ENCODE measurements around the gene MRPS18B.
A peak's percentile ranks its signal among the peaks of the same experiment; 100 is the strongest.

MRPS18B gene

DNA sequence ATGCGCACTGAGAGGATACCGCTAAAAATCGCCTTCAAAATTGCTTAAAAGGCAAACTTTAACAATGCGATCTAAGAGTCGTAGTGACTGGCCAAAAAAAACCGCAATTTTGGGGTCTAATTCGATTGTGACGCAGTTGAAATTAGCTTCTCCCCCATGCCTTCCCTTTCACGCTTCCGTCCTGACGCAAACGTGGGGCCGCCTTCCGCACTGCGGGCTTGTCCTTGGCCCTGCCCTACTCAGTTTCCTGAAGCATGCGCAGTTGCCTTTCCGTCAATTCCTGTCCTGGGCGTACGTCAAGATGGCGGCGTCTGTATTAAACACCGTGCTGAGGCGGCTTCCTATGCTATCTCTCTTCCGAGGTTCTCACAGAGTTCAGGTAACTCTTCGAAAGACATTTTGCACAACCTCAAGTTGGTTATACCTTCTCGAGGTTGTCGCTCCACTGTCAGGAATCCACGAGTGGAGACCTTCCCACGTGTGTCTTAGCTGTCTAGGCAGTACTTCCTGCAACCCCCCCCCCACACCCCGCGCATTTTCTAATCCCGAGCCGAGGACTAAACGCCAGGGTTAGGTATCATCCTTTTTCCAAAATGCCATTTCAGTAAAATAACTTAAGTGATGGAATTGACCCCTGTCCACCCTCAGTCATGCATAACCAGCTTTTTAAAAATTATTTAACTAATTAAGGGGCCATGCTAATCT is at the start of gene MRPS18B:
MRPS18B (plus strand) TSS at position 276 of the 705 bp plus-strand sequence; CDS start at position 302, 26 bp downstream.
- peak; percentile 95 for DNase-seq (ENCODE audit: low spot score)

DNA sequence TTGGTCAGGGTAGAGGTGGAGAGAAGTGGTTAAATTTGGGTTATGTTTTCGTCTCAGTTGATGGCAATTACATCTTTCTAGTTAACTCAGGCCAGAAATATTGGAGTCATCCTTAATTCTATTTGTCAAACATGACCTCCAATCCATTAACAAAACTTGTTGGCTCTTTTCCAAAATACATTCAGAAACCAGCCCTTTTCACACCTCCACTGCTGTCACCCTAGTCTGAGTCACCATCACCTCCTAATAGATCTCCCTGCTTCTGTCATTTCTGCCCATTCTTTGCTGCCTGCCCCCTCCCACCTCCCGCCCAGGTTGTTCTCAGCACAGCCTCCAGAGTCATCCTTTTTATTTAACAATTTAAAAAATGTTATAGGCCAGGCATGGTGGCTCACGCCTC is 49.4 kb upstream of the MRPS18B start:
- DNase-seq (ENCODE audit: low spot score): no peak

DNA sequence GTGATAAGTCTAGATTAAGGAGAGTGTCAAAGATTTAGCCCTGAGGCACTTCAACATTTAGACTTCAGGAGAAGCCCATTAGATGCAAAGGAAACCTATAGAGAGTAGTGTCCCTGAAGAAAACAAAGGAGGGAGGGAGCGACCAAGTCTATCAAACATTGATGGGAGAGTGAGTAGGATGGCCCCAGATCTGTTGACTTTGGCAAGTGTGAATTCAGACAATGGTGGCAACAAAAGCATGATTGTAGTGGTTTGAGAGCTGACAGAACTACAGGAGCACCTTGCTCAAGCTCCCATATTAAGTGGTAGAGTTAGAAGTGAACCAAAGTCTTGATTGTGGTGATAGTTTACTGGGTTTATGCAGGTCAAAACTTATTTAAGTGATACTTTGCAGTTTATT is 47.4 kb upstream of the MRPS18B start:
- DNase-seq (ENCODE audit: low spot score): no peak

DNA sequence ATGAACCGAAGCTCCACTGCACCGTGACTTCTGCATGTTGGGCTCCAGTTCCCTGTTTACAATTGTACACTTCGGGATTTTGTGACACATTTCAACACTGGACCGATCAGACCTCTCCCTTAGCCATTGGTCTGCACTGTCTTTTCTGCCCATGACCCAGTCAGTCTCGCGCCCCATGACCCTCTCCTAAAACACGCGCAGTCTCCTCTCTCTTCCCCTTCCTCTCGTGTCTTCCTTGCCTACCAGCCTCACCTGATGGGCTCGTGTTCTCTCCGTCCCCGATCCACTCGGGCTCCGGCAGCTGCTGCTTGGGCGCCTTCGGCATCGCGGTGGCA is 46.9 kb upstream of the MRPS18B start:
- DNase-seq (ENCODE audit: low spot score): no peak

DNA sequence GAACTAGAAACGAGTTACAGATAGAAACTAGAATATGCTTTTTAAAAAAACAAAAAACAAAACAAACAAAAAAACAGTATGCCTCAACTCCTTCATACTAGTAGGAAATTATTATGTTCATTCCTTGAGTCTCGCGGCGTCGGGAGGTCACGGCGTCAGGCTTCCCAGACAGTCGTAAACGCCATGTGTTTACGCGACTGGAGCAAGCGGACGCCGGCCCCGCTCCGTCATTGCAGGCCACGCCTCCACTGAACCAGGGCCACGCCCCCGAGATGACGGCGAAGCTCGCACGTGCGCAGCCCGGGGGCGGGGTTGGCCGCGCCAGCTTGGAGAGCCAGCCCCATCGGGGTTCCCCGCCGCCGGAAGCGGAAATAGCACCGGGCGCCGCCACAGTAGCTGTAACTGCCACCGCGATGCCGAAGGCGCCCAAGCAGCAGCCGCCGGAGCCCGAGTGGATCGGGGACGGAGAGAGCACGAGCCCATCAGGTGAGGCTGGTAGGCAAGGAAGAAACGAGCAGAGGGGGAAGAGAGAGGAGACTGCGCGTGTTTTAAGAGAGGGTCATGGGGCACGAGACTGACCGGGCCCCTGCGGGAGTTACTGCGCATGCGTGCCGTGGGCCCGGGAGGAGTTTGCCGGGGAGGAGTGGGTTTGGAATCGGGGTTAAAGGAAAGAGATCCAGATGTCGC is 46.4 kb upstream of the MRPS18B start, which contains the start of gene ABCF1:
ABCF1 (plus strand) TSS at position 368 of the 687 bp plus-strand sequence; CDS start at position 414, 46 bp downstream.
- DNase-seq (ENCODE audit: low spot score): peak; percentile 100

DNA sequence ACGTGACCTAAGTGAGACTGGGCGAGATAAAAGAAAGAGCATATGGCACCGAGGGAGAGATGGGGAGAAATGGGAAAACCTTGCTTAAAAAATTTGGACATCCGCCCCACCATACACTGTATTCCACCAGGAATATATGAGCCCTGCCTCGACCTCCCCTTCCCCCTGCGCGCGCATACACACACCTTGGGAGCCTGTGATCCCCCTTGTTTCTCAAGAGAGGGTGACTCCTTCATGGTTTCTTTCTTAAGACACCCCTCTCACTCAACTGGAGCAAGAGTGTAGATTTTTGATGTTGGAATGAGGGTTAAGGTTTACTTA is 45.9 kb upstream of the MRPS18B start:
- no peak for DNase-seq (ENCODE audit: low spot score)

DNA sequence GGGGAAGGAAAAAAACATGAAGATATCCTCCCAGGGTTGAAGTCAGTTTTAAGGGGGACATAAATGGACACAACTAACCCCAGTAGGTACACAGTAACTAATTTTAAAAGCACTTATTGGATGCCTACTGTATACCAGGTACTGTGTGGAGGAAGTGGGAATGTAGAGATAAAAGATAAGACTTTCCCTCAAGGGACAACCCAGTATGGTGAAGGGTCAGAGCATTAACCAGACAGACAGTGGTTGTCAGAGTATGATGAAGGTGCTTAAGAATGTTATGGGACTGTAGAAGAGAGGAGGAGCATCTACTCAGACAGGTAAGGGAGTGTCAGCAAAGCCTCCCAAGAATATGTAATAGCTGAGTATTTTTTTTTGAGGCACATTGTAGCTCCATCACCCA is 45.5 kb upstream of the MRPS18B start:
- no peak for DNase-seq (ENCODE audit: low spot score)

DNA sequence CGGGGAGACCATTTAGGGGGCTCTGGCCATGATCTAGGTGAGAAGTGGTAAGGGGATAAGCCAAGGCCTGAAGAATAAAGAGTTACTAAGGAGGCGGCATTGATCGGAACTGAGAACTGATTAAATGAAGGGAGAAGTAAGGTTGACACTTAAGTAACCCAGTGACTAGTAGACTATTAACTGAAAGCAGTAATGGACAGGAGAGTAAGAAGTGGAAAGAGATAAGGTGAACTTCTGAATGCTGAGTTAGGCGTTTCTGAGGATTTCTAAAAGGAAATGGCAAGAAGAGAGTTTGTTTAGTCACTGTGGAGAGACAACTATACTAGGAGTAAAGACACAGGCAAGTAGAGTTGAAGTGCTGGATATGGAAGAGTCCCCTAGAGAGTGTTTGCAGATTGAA is 44.5 kb upstream of the MRPS18B start:
- DNase-seq (ENCODE audit: low spot score): no peak

DNA sequence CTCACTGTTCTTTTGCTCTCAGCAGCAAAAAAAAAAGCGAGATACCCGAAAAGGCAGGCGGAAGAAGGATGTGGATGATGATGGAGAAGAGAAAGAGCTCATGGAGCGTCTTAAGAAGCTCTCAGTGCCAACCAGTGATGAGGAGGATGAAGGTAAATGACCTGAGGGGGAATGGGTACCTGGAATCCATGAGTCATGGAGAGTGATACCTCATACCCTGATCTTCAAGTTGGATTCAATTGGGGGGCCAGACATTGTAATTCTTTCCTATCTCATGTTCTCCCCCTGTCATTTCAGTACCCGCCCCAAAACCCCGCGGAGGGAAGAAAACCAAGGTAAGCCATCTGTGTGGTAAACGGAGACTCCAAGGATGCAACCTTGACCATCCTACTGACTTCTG is 39.6 kb upstream of the MRPS18B start:
- no peak for DNase-seq (ENCODE audit: low spot score)

DNA sequence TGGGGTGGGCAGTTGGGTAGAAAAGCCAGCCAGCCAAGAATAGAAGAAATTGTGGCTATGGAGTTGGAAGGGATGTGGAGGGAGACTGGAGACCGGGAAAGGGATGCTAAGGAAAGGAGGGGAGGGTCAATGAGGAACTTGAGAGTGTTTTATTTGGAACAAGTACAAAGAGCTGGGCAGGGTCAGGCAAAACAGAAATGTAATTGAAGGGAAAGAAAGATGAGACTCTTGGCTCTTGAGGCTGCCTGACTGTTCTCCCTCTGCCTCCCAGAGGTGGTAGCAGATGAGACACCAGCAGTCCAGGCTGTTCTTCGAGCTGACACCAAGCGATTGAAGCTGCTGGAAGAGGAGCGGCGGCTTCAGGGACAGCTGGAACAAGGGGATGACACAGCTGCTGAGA is 33.7 kb upstream of the MRPS18B start:
- no peak for DNase-seq (ENCODE audit: low spot score)

DNA sequence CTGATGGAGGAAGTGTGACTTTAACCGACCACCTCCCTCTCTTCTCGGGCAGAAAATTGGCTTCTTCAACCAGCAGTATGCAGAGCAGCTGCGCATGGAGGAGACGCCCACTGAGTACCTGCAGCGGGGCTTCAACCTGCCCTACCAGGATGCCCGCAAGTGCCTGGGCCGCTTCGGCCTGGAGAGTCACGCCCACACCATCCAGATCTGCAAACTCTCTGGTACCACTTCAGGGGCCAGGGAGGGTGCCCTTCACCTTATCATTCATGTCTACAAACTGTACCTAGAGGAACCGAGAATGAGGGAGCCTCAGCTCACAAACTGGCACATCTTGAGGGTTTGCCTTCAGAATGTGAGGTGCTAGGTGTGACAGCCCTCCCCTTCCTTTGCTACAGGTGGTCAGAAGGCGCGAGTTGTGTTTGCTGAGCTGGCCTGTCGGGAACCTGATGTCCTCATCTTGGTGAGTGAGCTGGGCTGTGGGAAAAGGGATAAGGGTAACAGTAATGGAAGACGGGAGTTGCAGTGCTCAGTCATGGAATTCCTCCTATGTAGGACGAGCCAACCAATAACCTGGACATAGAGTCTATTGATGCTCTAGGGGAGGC is 27.8 kb upstream of the MRPS18B start:
- no peak for DNase-seq (ENCODE audit: low spot score)

DNA sequence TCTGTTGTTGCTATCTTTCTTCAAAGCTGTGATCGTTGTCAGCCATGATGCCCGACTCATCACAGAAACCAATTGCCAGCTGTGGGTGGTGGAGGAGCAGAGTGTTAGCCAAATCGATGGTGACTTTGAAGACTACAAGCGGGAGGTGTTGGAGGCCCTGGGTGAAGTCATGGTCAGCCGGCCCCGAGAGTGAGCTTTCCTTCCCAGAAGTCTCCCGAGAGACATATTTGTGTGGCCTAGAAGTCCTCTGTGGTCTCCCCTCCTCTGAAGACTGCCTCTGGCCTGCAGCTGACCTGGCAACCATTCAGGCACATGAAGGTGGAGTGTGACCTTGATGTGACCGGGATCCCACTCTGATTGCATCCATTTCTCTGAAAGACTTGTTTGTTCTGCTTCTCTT is 27.1 kb upstream of the MRPS18B start:
- DNase-seq (ENCODE audit: low spot score): no peak

DNA sequence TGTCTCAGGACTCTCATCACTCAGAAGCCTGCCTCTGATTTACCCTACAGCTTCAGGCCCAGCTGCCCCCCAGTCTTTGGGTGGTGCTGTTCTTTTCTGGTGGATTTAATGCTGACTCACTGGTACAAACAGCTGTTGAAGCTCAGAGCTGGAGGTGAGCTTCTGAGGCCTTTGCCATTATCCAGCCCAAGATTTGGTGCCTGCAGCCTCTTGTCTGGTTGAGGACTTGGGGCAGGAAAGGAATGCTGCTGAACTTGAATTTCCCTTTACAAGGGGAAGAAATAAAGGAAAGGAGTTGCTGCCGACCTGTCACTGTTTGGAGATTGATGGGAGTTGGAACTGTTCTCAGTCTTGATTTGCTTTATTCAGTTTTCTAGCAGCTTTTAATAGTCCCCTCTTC is 26.6 kb upstream of the MRPS18B start:
- no peak for DNase-seq (ENCODE audit: low spot score)

DNA sequence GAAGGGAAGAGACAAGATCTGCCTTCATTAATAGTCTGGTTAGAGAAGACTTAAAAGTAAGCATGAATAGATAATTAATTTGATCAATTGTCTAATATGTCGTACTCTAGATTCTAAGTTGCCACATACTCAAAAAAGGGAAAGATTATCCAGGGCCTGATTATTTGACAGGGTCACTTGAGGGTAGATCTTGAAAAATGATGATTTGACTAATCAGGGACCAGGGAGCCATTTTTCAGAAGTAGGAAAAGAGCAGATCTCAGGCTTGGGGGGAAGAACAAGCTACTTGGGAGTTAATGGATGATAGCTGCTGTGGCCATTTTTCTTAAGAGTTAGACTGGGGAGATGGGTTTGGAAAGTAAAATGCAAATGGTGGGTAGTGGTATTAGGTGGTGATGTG is 25.4 kb upstream of the MRPS18B start:
- DNase-seq (ENCODE audit: low spot score): no peak

DNA sequence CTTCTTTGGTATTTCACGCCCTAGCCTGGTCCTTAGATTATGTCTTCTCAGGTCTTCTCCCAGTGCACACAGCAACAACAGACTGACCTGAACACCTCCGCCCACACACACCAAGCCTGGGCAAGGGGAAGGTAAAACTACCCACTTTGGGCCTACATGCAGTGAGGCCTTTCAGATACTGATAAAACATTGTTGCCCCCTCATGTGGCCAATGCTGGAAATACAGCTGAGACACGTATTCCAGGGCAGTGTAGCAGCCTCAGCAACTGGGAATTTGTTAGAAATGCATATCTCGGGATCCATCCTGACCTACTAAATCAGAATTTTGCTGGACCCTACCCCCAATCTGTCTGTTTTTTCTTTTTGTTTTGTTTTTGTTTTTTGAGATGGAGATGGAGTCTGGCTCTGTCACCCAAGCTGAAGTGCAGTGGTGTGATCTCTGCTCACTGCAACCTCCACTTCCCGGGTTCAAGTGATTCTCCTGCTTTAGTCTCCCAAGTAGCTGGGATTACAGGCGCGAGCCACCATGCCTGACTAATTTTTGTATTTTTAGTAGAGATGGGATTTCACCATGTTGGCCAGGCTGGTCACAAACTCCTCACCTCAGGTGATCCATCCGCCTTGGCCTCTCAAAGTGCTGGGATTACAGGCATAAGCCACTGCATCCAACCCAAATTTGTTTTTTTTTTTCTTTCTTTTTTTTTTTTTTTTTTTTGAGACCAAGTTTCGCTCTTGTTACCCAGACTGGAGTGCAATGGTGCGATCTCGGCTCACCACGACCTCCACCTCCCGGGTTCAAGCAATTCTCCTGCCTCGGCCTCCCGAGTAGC is 20.1 kb upstream of the MRPS18B start:
- peak; percentile 78 for DNase-seq (ENCODE audit: low spot score)

DNA sequence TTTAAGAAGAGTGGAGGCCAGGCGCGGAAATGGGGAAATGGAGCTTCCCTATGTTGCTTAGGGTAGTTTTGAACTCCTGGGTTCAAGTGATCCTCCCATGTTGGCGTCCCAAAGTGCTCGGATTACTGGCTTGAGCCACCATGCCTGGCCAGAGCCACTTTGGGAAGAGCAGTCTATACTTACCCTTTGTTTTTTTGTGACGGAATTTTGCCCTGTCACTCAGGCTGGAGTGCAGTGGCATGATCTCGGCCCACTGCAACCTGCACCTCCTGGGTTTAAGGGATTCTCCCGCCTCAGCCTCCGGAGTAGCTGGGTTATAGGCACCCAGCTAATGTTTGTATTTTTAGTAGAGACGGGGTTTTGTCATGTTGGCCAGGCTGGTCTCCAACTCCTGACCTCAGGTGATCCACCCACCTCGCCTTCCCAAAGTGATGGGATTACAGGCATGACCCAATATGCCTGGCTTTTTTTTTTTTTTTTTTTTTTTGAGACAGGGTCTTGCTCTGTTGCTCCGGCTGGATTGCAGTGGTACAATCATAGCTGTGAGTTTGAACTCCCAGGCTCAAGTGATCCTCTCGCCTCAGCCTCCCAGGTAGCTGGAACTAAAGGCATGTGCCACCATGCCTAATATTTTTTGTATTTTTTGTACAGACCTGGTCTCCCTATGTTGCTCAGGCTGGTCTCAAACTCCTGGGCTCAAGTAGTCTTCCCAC is 18.6 kb upstream of the MRPS18B start:
- DNase-seq (ENCODE audit: low spot score): no peak

DNA sequence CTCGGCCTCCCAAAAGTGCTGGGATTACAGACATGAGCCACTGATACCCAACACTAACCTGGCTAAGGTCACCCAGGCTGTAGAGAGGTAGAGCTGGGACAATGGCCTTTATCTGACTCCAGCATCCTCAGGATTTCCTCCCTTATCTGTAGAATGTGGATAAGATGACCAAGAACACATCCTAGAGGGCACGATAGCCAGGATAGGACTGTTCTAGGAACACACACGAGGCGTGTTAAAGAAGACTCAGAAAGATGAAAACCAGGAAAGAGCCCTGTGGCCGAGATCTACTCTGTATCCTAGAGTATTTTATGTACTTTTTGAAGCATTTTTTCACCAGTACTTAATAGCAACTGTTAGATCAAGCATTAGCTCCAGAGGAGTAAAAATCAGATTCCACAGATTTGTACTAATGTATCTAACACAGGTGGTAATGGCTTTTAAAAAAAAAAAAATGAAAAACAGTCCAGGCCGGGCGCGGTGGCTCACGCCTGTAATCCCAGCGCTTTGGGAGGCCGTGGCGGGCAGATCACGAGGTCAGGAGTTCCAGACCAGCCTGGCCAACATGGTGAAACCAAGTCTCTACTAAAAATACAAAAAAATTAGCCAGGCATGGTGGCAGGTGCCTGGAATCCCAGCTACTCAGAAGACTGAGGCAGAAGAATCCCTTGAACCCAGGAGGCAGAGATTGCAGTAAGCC is 17.9 kb upstream of the MRPS18B start:
- no peak for DNase-seq (ENCODE audit: low spot score)

DNA sequence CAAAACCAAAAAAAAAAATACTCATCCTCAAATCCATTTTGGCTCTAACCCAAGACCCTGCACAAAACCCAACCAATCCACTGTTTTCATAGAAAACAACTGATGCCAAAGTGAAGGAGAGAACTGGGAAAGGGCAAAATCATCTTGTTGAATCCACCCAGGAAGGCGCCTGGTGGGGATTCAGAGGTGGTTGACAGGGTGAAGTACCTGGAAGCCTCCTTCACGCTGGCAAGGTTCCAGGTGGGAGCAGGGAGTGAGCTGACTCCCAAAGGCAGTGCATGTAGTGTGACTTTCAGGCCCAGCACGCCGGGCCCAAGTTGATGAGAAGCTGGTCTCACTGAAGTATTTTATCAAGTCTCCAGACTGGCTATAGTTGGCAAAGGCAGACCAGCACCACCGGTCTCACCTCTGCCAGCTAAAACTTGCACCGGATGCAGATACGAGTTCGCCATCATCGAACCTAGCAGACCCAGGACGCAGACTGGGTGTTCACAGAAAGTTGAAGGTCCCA is 17.1 kb upstream of the MRPS18B start:
- DNase-seq (ENCODE audit: low spot score): no peak

DNA sequence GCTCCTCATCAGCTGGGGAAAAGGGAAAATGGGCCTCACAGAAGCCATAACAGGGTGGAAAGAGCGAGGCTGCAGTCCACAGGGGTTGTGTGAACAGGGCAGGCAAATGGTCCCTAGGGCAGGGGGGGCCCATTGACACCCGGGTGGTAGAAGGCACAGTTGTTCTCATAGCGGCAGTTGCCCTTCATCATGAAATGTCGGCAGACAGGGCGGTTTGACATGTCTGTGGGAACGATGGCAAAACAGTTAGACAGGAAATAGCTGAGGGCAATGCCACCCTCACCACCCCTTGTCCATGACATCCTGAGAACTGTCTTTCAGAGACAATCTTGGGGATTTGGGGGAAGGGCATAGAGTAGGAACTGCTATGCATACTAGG is 16.2 kb upstream of the MRPS18B start:
- DNase-seq (ENCODE audit: low spot score): no peak

DNA sequence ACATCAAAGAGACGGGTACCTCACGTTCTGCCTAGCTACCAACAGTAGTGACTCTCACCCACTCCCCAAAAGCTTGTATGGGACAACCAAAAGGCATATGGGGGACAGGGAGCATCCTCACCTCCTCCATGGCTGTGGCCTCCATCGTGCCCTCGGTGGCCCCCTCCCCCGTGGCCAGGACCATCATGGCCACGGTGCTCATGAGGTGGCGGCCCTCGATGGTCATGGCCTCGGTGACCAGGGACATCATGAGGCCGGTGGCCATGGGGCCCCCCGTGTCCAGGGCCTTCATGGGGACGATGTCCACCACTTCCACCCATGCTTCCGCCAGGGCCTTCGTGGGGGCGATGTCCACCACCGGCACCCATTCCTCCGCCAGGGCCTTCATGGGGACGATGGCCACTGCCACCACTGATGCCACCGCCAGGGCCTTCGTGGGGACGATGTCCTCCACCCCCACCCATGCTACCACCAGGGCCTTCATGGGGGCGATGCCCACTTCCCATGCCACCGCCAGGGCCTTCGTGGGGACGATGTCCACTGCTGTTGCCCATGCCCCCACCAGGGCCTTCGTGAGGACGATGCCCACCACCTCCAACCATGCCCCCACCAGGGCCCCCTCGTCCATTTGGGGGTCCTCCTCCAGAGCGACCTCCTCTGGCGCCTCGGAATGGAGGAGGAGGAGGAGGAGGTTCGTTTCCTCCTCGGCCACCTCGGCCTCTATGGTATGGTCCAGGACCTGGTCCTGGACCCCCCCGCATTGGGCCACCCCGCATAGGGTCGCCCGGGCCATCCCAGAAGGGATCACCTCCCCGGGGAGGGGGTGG is 15.6 kb upstream of the MRPS18B start:
- DNase-seq (ENCODE audit: low spot score): no peak
